GM23338 (cell line): ENCODE measurements around the gene DDB1.

Experiments used
- CREB1 ChIP-seq: fragments of 250-450 bp; sonication (Bioruptor Pico); IDR thresholded peaks from 2 replicates; pipeline ENCODE4 v1.5.0; 2020; ENCODE audit warnings: low read depth, mild to moderate bottlenecking, moderate library complexity
- CTCF ChIP-seq, 2 experiments: fragments of 200-600 bp in 1 of 2; sonication (generic) in 1 of 2; conservative IDR thresholded peaks; 2 replicates each; pipeline versions ENCODE4 v1.5.1 to v1.6.1; 2016 to 2017; ENCODE audit warnings: antibody characterized with exemption in 2 of 2, low read depth in 2 of 2, mild to moderate bottlenecking in 2 of 2, moderate library complexity in 1 of 2
- EZH2 ChIP-seq: fragments of 200-600 bp; sonication (generic); IDR thresholded peaks from one replicate; pipeline ENCODE4 v1.8.0; 2017; ENCODE audit warnings: antibody characterized with exemption, mild to moderate bottlenecking, low read depth; ENCODE audit not compliant: unreplicated experiment
- EZH2phosphoT487 ChIP-seq: fragments of 200-600 bp; sonication (generic); IDR thresholded peaks from one replicate; pipeline ENCODE4 v1.8.1; 2018; ENCODE audit warnings: antibody characterized with exemption; ENCODE audit not compliant: unreplicated experiment
- JUNB ChIP-seq: IDR thresholded peaks from one replicate; pipeline ENCODE4 v1.6.1; 2016; ENCODE audit warnings: antibody characterized with exemption; ENCODE audit not compliant: unreplicated experiment
- POLR2AphosphoS5 ChIP-seq: IDR thresholded peaks from 2 replicates; pipeline ENCODE4 v1.6.1; 2016; ENCODE audit warnings: antibody characterized with exemption, low read depth
- REST ChIP-seq: IDR thresholded peaks from one replicate; pipeline ENCODE4 v1.6.1; 2018; ENCODE audit warnings: antibody characterized with exemption; ENCODE audit not compliant: unreplicated experiment
- STAT1 ChIP-seq: IDR thresholded peaks from one replicate; pipeline ENCODE4 v1.6.1; 2016; ENCODE audit warnings: antibody characterized with exemption; ENCODE audit not compliant: unreplicated experiment
- ZNF331 ChIP-seq: fragments of 250-450 bp; sonication (Bioruptor Pico); IDR thresholded peaks from 2 replicates; pipeline ENCODE4 v1.5.0; 2020; ENCODE audit warnings: low read depth, mild to moderate bottlenecking, moderate library complexity

DNA sequence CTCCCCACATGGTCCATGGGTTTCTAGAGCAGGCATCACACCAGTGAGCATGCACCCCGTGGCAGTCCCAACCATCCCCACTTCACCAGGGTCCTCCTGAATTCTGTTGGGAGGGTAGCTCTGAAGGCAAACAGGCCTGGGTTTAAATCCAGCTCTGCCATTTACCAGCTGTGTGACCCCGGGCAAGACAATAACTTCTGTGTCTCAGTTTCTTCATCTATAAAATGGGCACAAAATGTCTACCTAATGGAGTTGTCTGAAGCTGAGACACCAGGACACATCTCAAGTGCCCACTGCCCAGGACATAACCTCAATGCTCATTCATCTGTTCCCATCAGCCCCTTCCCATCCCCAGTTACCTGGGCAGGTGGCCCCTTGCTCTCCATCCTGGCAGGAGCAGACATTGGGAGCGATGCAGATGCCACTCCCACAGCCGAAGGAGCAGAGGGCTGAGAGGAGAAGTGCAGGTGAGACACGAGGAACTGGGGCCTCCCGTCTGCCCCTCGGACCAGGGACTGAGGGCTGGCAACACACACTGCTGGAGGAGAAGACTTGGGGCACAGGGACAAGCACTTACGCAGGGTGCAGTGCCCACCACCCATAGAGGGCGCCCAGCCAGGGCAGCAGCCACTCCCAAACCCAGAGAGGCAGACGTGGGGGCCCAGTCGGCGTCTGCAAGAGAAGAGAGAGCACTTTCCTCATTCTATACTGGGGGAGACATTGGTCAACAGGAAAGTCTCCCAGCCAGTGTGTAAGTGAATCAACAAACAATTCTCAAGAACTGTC lies 41.8 kb downstream of the DDB1 start:
- no peak for TF ChIP-seq EZH2
- TF ChIP-seq CTCF (conservative IDR thresholded peaks at IDR 0.05; ENCODE audit: low read depth in 2 of 2), result peak; percentile 50 to 72
- TF ChIP-seq JUNB, result no peak
- TF ChIP-seq EZH2phosphoT487, result no peak
- TF ChIP-seq POLR2AphosphoS5, result no peak
- no peak for TF ChIP-seq REST
- no peak for TF ChIP-seq STAT1
- no peak for TF ChIP-seq CREB1 (CRISPR knock-in tag)
- no peak for TF ChIP-seq ZNF331 (CRISPR knock-in tag)
